Measurements from ENCODE around the gene ISLR.

The ISLR gene

DNA sequence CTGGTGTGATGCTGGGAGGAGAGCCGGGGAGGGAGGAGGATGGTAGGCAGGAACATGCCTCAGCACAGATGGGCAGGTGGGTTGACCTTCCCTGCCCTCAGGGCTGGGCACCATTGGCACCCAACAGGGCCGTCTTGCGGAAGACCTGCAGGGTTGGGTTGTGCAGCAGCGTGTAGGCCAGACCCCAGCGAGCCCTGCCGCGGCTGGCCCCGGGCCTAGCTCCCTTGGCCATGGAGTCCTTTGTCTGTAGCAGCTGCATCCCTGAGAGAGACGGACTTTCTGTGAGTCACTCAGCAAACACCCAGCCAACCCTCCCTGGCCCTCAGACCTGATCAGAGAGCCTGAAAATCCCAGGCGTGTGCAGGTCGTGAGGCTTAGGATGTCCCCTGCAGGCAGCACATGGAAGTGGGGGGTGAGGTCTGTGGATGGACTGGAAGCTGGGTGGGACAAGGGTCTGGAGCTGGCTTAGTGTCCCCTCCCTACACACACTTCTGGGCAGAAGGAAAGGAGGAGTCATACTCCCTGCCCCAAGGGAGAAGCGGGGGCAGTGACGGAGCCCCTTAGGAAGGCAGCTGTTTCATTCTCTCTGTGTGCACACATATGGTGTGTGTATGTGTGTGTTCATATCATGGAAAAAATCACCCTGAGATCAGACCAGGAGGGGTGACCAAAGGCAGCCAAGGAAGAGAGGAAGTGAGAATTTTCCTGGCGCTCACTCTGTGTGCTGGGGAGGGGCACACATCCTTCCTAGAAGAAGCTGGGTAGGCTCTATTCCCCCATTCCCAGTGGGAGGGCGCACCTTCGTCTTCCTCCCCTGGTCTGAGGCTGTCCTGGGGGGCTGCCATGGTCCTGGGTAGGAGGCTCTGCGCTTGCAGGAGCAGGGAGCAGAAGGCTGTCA lies 6.7 kb downstream of the ISLR start:
- Histone ChIP-seq H3K4me3 (ENCODE audit: low read depth, low read length) (no peak overlapping the region), H3K27ac (no peak overlapping the region), H3K27me3 (ENCODE audit: insufficient read depth, low read depth, severe bottlenecking) (no peaks in the 10 kb centered on the region), H3K36me3 (peaks cover 52% of the 10 kb centered on the region), H3K9me3 (ENCODE audit: severe bottlenecking) (no peaks in the 10 kb centered on the region)
- TF ChIP-seq, protein P1, sequence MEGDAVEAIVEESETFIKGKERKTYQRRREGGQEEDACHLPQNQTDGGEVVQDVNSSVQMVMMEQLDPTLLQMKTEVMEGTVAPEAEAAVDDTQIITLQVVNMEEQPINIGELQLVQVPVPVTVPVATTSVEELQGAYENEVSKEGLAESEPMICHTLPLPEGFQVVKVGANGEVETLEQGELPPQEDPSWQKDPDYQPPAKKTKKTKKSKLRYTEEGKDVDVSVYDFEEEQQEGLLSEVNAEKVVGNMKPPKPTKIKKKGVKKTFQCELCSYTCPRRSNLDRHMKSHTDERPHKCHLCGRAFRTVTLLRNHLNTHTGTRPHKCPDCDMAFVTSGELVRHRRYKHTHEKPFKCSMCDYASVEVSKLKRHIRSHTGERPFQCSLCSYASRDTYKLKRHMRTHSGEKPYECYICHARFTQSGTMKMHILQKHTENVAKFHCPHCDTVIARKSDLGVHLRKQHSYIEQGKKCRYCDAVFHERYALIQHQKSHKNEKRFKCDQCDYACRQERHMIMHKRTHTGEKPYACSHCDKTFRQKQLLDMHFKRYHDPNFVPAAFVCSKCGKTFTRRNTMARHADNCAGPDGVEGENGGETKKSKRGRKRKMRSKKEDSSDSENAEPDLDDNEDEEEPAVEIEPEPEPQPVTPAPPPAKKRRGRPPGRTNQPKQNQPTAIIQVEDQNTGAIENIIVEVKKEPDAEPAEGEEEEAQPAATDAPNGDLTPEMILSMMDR (IDR thresholded peaks at IDR 0.05; ENCODE audit: low read depth, low read length) = peak; percentile 31; the same call in 1 of the 2 replicates
- DNase-seq = no peak

DNA sequence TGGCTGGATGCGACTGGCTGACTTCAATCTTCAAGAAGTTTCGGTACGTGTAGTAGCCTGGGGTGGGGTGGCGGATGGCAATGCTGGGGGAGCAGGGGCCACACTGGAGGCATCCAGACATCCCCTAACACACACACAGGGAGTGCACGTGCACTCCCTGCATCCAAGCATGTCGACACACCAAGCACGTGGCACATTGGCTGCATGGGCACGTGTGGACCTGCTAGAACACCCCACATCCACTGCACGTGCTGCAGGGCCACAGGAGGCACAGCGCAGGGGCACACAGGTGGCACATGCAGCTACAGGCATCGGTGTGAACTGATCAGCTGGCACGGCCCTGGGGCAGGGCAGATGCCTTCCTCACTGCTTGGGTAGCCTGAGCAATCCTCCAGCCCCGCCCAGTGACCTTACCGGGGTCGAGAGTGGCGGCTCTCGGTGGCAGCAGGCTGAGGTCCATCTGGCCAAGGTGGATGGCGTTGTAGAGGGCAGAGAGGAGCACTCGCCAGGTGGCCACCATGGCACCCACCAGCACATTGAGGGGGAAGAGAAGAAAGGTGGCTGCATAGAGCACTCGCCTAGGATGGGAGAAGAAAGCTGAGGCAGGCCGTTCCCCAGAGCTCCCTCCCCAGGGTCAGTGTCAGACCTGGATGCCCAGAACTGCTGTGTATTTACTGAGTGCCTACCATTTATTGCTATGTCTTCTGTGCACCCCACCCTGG lies 7.5 kb downstream of the ISLR start:
- TF ChIP-seq, protein P1 (IDR thresholded peaks at IDR 0.05; ENCODE audit: low read depth, low read length) = no peak
- H3K27ac ChIP-seq = no peak overlapping the region
- DNase-seq = no peak
- no peaks in the 10 kb centered on the region for H3K9me3 ChIP-seq (ENCODE audit: severe bottlenecking)
- peaks cover 52% of the 10 kb centered on the region for H3K36me3 ChIP-seq
- H3K4me3 ChIP-seq (ENCODE audit: low read depth, low read length) = no peak overlapping the region
- H3K27me3 ChIP-seq (ENCODE audit: insufficient read depth, low read depth, severe bottlenecking) = no peaks in the 10 kb centered on the region

DNA sequence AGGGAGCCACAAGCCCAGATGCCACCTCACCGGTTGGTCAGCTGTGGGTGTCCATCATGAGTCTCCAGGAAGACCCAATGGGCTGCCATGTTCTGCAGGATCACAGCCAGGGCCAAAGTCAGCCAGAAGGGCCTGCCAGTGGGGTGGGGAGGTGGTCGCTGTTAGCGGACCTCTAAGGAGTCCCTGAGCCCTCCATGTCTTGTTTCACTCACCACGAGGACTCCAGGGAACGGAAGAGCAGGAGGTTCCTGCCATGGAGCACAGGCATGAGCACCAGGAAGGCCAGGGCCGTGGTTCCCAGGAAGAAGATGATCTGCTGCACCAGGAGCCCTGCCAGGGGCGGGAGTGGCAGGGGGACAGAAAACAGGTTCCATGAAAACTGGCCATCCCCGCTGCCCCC lies 8.6 kb downstream of the ISLR start:
- Histone ChIP-seq H3K4me3 (ENCODE audit: low read depth, low read length) (no peak overlapping the region), H3K27me3 (ENCODE audit: insufficient read depth, low read depth, severe bottlenecking) (no peaks in the 10 kb centered on the region), H3K36me3 (peaks cover 52% of the 10 kb centered on the region), H3K9me3 (ENCODE audit: severe bottlenecking) (no peaks in the 10 kb centered on the region), H3K27ac (no peak overlapping the region)
- DNase-seq = no peak
- TF ChIP-seq, protein P1 (IDR thresholded peaks at IDR 0.05; ENCODE audit: low read depth, low read length) = no peak

DNA sequence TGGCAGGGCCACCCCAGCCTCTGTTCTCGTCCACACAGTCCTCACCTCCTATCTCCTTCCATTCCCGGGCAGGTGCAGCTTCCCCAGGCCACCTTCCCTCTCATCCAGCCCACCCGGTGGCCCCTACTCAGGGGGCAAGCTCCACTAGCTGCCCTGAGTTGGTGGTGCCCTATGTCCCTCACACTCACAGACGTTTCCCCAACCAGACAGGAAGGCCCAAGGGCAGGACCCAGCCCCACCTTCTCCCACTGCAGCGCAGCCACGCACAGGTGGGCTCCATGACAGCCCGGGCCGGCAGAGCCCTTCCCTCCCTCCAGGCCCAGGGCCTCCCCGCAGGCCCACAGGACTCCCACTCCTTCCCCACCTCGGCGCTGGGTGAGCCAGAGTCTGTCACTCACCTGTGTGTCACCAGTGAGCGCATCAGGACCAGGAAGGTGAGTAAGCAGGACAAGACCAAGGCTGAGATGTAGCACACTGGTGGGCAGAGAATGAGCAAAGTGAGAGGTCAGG lies 11.1 kb downstream of the ISLR start:
- no peak overlapping the region for H3K4me3 ChIP-seq (ENCODE audit: low read depth, low read length)
- peaks cover 56% of the 10 kb centered on the region for H3K36me3 ChIP-seq
- no peak overlapping the region for H3K27ac ChIP-seq
- H3K27me3 ChIP-seq (ENCODE audit: insufficient read depth, low read depth, severe bottlenecking) = no peaks in the 10 kb centered on the region
- no peaks in the 10 kb centered on the region for H3K9me3 ChIP-seq (ENCODE audit: severe bottlenecking)
- no peak for DNase-seq
- TF ChIP-seq, protein P1 (IDR thresholded peaks at IDR 0.05; ENCODE audit: low read depth, low read length) = no peak

DNA sequence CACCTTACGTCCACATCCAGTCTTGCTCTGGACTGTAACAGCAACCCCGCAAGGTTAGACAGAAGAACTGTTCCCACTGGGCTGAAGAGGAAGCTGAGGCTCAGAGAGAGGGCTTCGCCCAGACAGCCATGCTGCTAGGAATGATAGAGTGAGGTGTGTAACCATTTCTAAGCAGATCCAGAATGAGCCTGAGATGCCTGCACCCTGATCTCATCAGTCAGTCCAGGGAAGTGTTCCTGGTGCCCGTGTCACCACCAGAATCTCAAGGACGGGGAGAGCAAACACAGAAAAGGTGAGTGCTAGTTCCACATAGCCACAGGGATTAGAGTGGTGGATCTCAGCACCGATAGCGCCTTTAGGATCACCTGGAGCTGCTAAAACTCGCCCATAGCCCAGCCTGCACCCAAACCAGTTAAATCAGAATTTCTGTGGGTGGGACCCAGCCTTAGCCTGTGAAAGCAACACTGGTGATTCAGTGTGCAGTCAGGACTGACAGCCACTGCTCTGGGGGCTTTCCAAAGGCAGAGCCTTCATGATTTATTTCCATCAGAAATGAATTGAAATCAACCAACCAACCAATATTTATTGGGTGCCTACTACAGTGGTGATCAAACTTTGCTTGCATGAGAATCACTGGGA lies 12.3 kb downstream of the ISLR start:
- H3K27me3 ChIP-seq (ENCODE audit: insufficient read depth, low read depth, severe bottlenecking) = no peaks in the 10 kb centered on the region
- H3K27ac ChIP-seq = no peak overlapping the region
- no peak overlapping the region for H3K4me3 ChIP-seq (ENCODE audit: low read depth, low read length)
- no peak for DNase-seq
- TF ChIP-seq, protein P1 (IDR thresholded peaks at IDR 0.05; ENCODE audit: low read depth, low read length) = no peak
- H3K9me3 ChIP-seq (ENCODE audit: severe bottlenecking) = no peaks in the 10 kb centered on the region
- peaks cover 52% of the 10 kb centered on the region for H3K36me3 ChIP-seq

All from WERI-Rb-1 (cell line).